A673 (cell line): ENCODE results near the gene RNF141. TPM values are rescaled to one million over a fixed set of nuclear protein-coding genes. Genes with fewer than 3 reads are reported as not detected.

Experiments
- BruUV-seq: library from RNA; stranded (reverse); fragments of 400-500 nt; replicated peaks from 2 replicates; lab custom pipeline; 2021; lab: Mats Ljungman, UMichigan
- CTCF ChIA-PET: fragments of 300-600 bp; sonication (Branson Sonifier 250); formaldehyde crosslinking; loops from one replicate; lab custom pipeline; 2022; ENCODE audit warnings: antibody characterized with exemption; lab: Charles Lee
- POLR2A ChIA-PET: fragments of 300-600 bp; sonication (Branson Sonifier 250); formaldehyde crosslinking; loops from one replicate; lab custom pipeline; 2022; ENCODE audit warnings: antibody characterized with exemption; ENCODE audit not compliant: low non-redundant PET; lab: Charles Lee
- DNase-seq: peaks from one replicate; pipeline ENCODE4 v3.0.0-alpha.2; 2015; ENCODE audit warnings: low spot score
- H3K27ac ChIP-seq: fragments of 200-600 bp; sonication (generic); 2 replicates; pipeline ENCODE4 v1.5.1; 2016; ENCODE audit warnings: mixed run types, low read depth, mild to moderate bottlenecking, mixed read lengths, antibody characterized with exemption, low read length; ENCODE audit not compliant: poor library complexity, severe bottlenecking
- H3K27me3 ChIP-seq: fragments of 200-600 bp; sonication (generic); replicated peaks from 2 replicates; pipeline ENCODE4 v1.6.1; 2017; ENCODE audit warnings: mixed run types, low read depth, mild to moderate bottlenecking, mixed read lengths, antibody characterized with exemption, low read length; ENCODE audit not compliant: insufficient read depth, poor library complexity
- H3K36me3 ChIP-seq: fragments of 200-600 bp; sonication (generic); 2 replicates; pipeline ENCODE4 v1.6.1; 2016; ENCODE audit warnings: mixed run types, mild to moderate bottlenecking, mixed read lengths, antibody characterized with exemption, low read length; ENCODE audit not compliant: insufficient read depth, poor library complexity, severe bottlenecking
- H3K4me1 ChIP-seq: fragments of 200-600 bp; sonication (generic); 2 replicates; pipeline ENCODE4 v1.6.1; 2017; ENCODE audit warnings: mixed run types, mild to moderate bottlenecking, mixed read lengths, antibody characterized with exemption, low read length; ENCODE audit not compliant: insufficient read depth, poor library complexity, severe bottlenecking
- H3K4me3 ChIP-seq: fragments of 200-600 bp; sonication (generic); 2 replicates; pipeline ENCODE4 v1.5.1; 2016; ENCODE audit warnings: low read depth, mixed run types, mild to moderate bottlenecking, mixed read lengths, low read length; ENCODE audit not compliant: poor library complexity, severe bottlenecking
- H3K9me3 ChIP-seq: fragments of 200-600 bp; sonication (generic); 2 replicates; pipeline ENCODE4 v1.6.1; 2016; ENCODE audit warnings: mixed run types, low read depth, mild to moderate bottlenecking, mixed read lengths, antibody characterized with exemption, low read length; ENCODE audit not compliant: poor library complexity, severe bottlenecking
- CTCF ChIP-seq: fragments of 300-800, 200-600 bp; sonication (generic); conservative IDR thresholded peaks from 2 replicates; pipeline ENCODE4 v1.5.1; 2017; ENCODE audit warnings: low read depth, mild to moderate bottlenecking, antibody characterized with exemption, low read length, moderate library complexity, mixed read lengths
- EZH2 ChIP-seq: fragments of 200-600 bp; sonication (generic); IDR thresholded peaks from 2 replicates; pipeline ENCODE4 v1.6.1; 2017; ENCODE audit warnings: borderline replicate concordance, low read depth, mild to moderate bottlenecking, mixed read lengths, antibody characterized with exemption, low read length; ENCODE audit not compliant: poor library complexity, severe bottlenecking
- intact Hi-C: fragments of 100-400 bp; cut with micrococcal nuclease; formaldehyde crosslinking; loops from one replicate; pipeline ENCODE4 v1.10.0; 2022; ENCODE audit not compliant: unreplicated experiment
- total RNA-seq: library from RNA; stranded (reverse); gene quantifications from 2 replicates; pipeline ENCODE4 v1.2.3, GENCODE V29; 2021

The RNF141 gene
- total RNA-seq, 1 experiment from 2014 or later = 36.4 TPM

- TF ChIP-seq EZH2 (no peak), CTCF (no peak)
- no peaks in the 10 kb centered on the region for H3K4me1 ChIP-seq
- no peak overlapping the region for H3K4me3 ChIP-seq
- ChIA-PET CTCF (no interaction called here), POLR2A (no interaction called here)
- no peak overlapping the region for H3K27ac ChIP-seq
- intact Hi-C loops = no loop called here
- no peak for DNase-seq
- H3K27me3 ChIP-seq = no peaks in the 10 kb centered on the region
- no TSS peak for BruUV-seq
- H3K9me3 ChIP-seq = no peaks in the 10 kb centered on the region
- no peaks in the 10 kb centered on the region for H3K36me3 ChIP-seq
Measured at GRCh38 chr11:10496296-10496936, 44.6 kb downstream of the RNF141 start.

- POLR2A ChIA-PET = no interaction called here
- Histone ChIP-seq H3K4me1 (no peaks in the 10 kb centered on the region), H3K9me3 (no peaks in the 10 kb centered on the region), H3K36me3 (no peaks in the 10 kb centered on the region), H3K27ac (no peak overlapping the region), H3K27me3 (no peaks in the 10 kb centered on the region), H3K4me3 (no peak overlapping the region)
- CTCF ChIA-PET = no interaction called here
- intact Hi-C loops = no loop called here
- TF ChIP-seq CTCF (no peak), EZH2 (no peak)
- BruUV-seq = no TSS peak
- no peak for DNase-seq
Measured at GRCh38 chr11:10495464-10495786, 45.6 kb downstream of the RNF141 start.

- H3K36me3 ChIP-seq = no peaks in the 10 kb centered on the region
- H3K27ac ChIP-seq = no peak overlapping the region
- ChIA-PET POLR2A (no interaction called here), CTCF (no interaction called here)
- no peaks in the 10 kb centered on the region for H3K9me3 ChIP-seq
- H3K4me1 ChIP-seq = no peaks in the 10 kb centered on the region
- DNase-seq = no peak
- intact Hi-C loops = no loop called here
- TF ChIP-seq CTCF (no peak), EZH2 (no peak)
- no peaks in the 10 kb centered on the region for H3K27me3 ChIP-seq
- BruUV-seq = no TSS peak
- H3K4me3 ChIP-seq = no peak overlapping the region
Measured at GRCh38 chr11:10494636-10495463, 46.1 kb downstream of the RNF141 start.
